NCI-H82 treated with DMSO at 0.1 percent for 48 hours (cell line): ENCODE measurements around the gene LHX5.

ENCODE experiments used
- DNase-seq: peaks from one replicate; lab custom pipeline; 2025; ENCODE audit not compliant: unreplicated experiment; lab: John Stamatoyannopoulos, UW

LHX5 gene

GRCh38 chr12:113478351-113479011 is 6.8 kb upstream of the LHX5 start:
- no peak for DNase-seq

- DNase-seq: no peak
These were observed 6.2 kb upstream of the LHX5 start for GRCh38 chr12:113477842-113478215.

- no peak for DNase-seq
These were observed 5.6 kb upstream of the LHX5 start for GRCh38 chr12:113477171-113477841.

GRCh38 chr12:113476176-113476986 is 4.7 kb upstream of the LHX5 start:
- no peak for DNase-seq

- no peak for DNase-seq
These were observed 3.9 kb upstream of the LHX5 start for GRCh38 chr12:113475451-113476175.

- peak; percentile 51 for DNase-seq
These were observed 3.2 kb upstream of the LHX5 start for GRCh38 chr12:113474635-113475436.

- no peak for DNase-seq
These were observed 2.3 kb upstream of the LHX5 start for GRCh38 chr12:113473942-113474341.

GRCh38 chr12:113473400-113473799 is 1.7 kb upstream of the LHX5 start:
- no peak for DNase-seq

- DNase-seq: no peak
These were observed 785 bp upstream of the LHX5 start for GRCh38 chr12:113472191-113473121.

GRCh38 chr12:113470871-113471618 is 626 bp downstream of the LHX5 start:
- DNase-seq: no peak

GRCh38 chr12:113469949-113470743 is 1.5 kb downstream of the LHX5 start:
- DNase-seq: no peak

- no peak for DNase-seq
These were observed 2.3 kb downstream of the LHX5 start for GRCh38 chr12:113469224-113469948.

- no peak for DNase-seq
These were observed 3.1 kb downstream of the LHX5 start for GRCh38 chr12:113468365-113469223.

GRCh38 chr12:113467502-113468364 is 3.9 kb downstream of the LHX5 start:
- DNase-seq: no peak

GRCh38 chr12:113467142-113467501 is 4.5 kb downstream of the LHX5 start:
- no peak for DNase-seq
